Hematopoietic multipotent progenitor cell treated with erythropoietin and hydrocortisone succinate and interleukin-3 and kit ligand, for 15 days (in vitro differentiated cells): ENCODE measurements around the gene BTBD2.

Source experiments
- DNase-seq: peaks from one replicate; pipeline ENCODE4 v3.0.0-alpha.2; 2015; ENCODE audit warnings: low spot score

BTBD2 gene

GRCh38 chr19:1941146-1942077 is 74.1 kb downstream of the BTBD2 start, which contains the start of gene CSNK1G2:
Gene CSNK1G2, plus strand, starts transcription at chr19:1941172. Its CDS starts 28,601 bp downstream, at chr19:1969773.
- no peak for DNase-seq

GRCh38 chr19:1938071-1938470 is 77.4 kb downstream of the BTBD2 start:
- no peak for DNase-seq

GRCh38 chr19:1936916-1937610 is 78.5 kb downstream of the BTBD2 start:
- DNase-seq: no peak

GRCh38 chr19:1936430-1936829 is 79.1 kb downstream of the BTBD2 start:
- no peak for DNase-seq

GRCh38 chr19:1935484-1936208 is 79.9 kb downstream of the BTBD2 start:
- no peak for DNase-seq
